Measurements from ENCODE around the gene ASB16.
A peak's percentile ranks its signal among the peaks of the same experiment; 100 is the strongest.

ASB16 gene

GRCh38 chr17:44221084-44221861 lies 50.8 kb downstream of the ASB16 start:
- H3K4me3 ChIP-seq (replicated peaks in 1 of 2; ENCODE audit: low read depth in 2 of 2, low read length in 2 of 2), result peak overlapping the region; percentile 89
- no peak for TF ChIP-seq CTCF (IDR thresholded peaks at IDR 0.05; ENCODE audit: low read depth, low read length)
- peak; percentile 81 to 86 for DNase-seq (ENCODE audit: low read depth in 2 of 2)

GRCh38 chr17:44221862-44222111 lies 51.3 kb downstream of the ASB16 start:
- no peak for TF ChIP-seq CTCF (IDR thresholded peaks at IDR 0.05; ENCODE audit: low read depth, low read length)
- DNase-seq (ENCODE audit: low read depth in 2 of 2), result no peak

GRCh38 chr17:44222112-44222869 lies 51.8 kb downstream of the ASB16 start:
- peak; percentile 72 to 91 for DNase-seq (ENCODE audit: low read depth in 2 of 2)
- no peak for TF ChIP-seq CTCF (IDR thresholded peaks at IDR 0.05; ENCODE audit: low read depth, low read length)
- H3K4me3 ChIP-seq (replicated peaks in 1 of 2; ENCODE audit: low read depth in 2 of 2, low read length in 2 of 2), result peak overlapping the region; percentile 89

More at GRCh38 chr17:44221862-44222111, 51.3 kb downstream of the ASB16 start:
- H3K4me3 ChIP-seq (replicated peaks in 1 of 2; ENCODE audit: low read depth in 2 of 2, low read length in 2 of 2), result peak overlapping the region; percentile 89

GRCh38 chr17:44223541-44224071 lies 53.1 kb downstream of the ASB16 start:
- peak; percentile 76 to 78 for DNase-seq (ENCODE audit: low read depth in 2 of 2)
- no peak overlapping the region for H3K4me3 ChIP-seq (replicated peaks in 1 of 2; ENCODE audit: low read depth in 2 of 2, low read length in 2 of 2)
- TF ChIP-seq CTCF (IDR thresholded peaks at IDR 0.05; ENCODE audit: low read depth, low read length), result no peak

Data from cardiac fibroblast (primary cell).